ENCODE data around the gene CACNA1G.

- TF ChIP-seq CTCF (conservative IDR thresholded peaks at IDR 0.05; ENCODE audit: low read length) = no peak
- TF ChIP-seq EZH2phosphoT487 (IDR thresholded peaks at IDR 0.05; ENCODE audit: borderline replicate concordance) = no peak
These were observed 23.6 kb downstream of the CACNA1G start for GRCh38 chr17:50584116-50584515.

Data from Loucy (cell line).